ENCODE results near the gene NOS2.
"Not testable (repeated sequence)": the region's sequence is repeated elsewhere in the genome, so short reads cannot be mapped to it uniquely, and the experiment has no call there.

NOS2 gene

GRCh38 chr17:27771586-27771985, 28.7 kb downstream of the NOS2 start:
- no peak overlapping the region for H3K27ac ChIP-seq (ENCODE audit: low read depth in 2 of 2, low read length in 2 of 2)
- H3K36me3 ChIP-seq (ENCODE audit: control insufficient read depth in 2 of 2, insufficient read depth in 2 of 2, low read length in 2 of 2), result no peaks in the 10 kb centered on the region
- no peaks in the 10 kb centered on the region for H3K4me1 ChIP-seq (ENCODE audit: control insufficient read depth in 2 of 2, insufficient read depth in 2 of 2, low read length in 2 of 2)
- H3K9ac ChIP-seq (ENCODE audit: low read depth in 1 of 2, low read length in 2 of 2), result no peak overlapping the region
- H3K4me3 ChIP-seq (ENCODE audit: low read length in 2 of 2), result no peak overlapping the region
- no peaks in the 10 kb centered on the region for H3K9me3 ChIP-seq (ENCODE audit: control insufficient read depth in 2 of 2, low read length in 2 of 2)
- no peaks in the 10 kb centered on the region for H3K27me3 ChIP-seq (ENCODE audit: control insufficient read depth in 2 of 2, insufficient read depth in 2 of 2, low read length in 2 of 2)

- H3K4me3 ChIP-seq (ENCODE audit: low read length in 2 of 2), result no peak overlapping the region
- H3K4me1 ChIP-seq (ENCODE audit: control insufficient read depth in 2 of 2, insufficient read depth in 2 of 2, low read length in 2 of 2), result no peaks in the 10 kb centered on the region
- no peak overlapping the region for H3K9ac ChIP-seq (ENCODE audit: low read depth in 1 of 2, low read length in 2 of 2)
- H3K27ac ChIP-seq (ENCODE audit: low read depth in 2 of 2, low read length in 2 of 2), result no peak overlapping the region
- no peaks in the 10 kb centered on the region for H3K27me3 ChIP-seq (ENCODE audit: control insufficient read depth in 2 of 2, insufficient read depth in 2 of 2, low read length in 2 of 2)
- no peaks in the 10 kb centered on the region for H3K9me3 ChIP-seq (ENCODE audit: control insufficient read depth in 2 of 2, low read length in 2 of 2)
- H3K36me3 ChIP-seq (ENCODE audit: control insufficient read depth in 2 of 2, insufficient read depth in 2 of 2, low read length in 2 of 2), result no peaks in the 10 kb centered on the region
These were observed 29.5 kb downstream of the NOS2 start for GRCh38 chr17:27770877-27771276.

GRCh38 chr17:27768858-27769410, 31.4 kb downstream of the NOS2 start:
- Histone ChIP-seq H3K27me3 (ENCODE audit: control insufficient read depth in 2 of 2, insufficient read depth in 2 of 2, low read length in 2 of 2) (no peaks in the 10 kb centered on the region), H3K4me3 (ENCODE audit: low read length in 2 of 2) (no peak overlapping the region), H3K36me3 (ENCODE audit: control insufficient read depth in 2 of 2, insufficient read depth in 2 of 2, low read length in 2 of 2) (no peaks in the 10 kb centered on the region), H3K9me3 (ENCODE audit: control insufficient read depth in 2 of 2, low read length in 2 of 2) (no peaks in the 10 kb centered on the region), H3K4me1 (ENCODE audit: control insufficient read depth in 2 of 2, insufficient read depth in 2 of 2, low read length in 2 of 2) (no peaks in the 10 kb centered on the region), H3K9ac (ENCODE audit: low read depth in 1 of 2, low read length in 2 of 2) (no peak overlapping the region), H3K27ac (ENCODE audit: low read depth in 2 of 2, low read length in 2 of 2) (no peak overlapping the region)

GRCh38 chr17:27766438-27766837, 33.9 kb downstream of the NOS2 start:
- H3K4me1 ChIP-seq (ENCODE audit: control insufficient read depth in 2 of 2, insufficient read depth in 2 of 2, low read length in 2 of 2), result no peaks in the 10 kb centered on the region
- no peaks in the 10 kb centered on the region for H3K9me3 ChIP-seq (ENCODE audit: control insufficient read depth in 2 of 2, low read length in 2 of 2)
- no peaks in the 10 kb centered on the region for H3K27me3 ChIP-seq (ENCODE audit: control insufficient read depth in 2 of 2, insufficient read depth in 2 of 2, low read length in 2 of 2)
- no peak overlapping the region for H3K9ac ChIP-seq (ENCODE audit: low read depth in 1 of 2, low read length in 2 of 2)
- H3K36me3 ChIP-seq (ENCODE audit: control insufficient read depth in 2 of 2, insufficient read depth in 2 of 2, low read length in 2 of 2), result peaks cover 0 to 6% of the 10 kb centered on the region in 2 donors
- no peak overlapping the region for H3K4me3 ChIP-seq (ENCODE audit: low read length in 2 of 2)
- H3K27ac ChIP-seq (ENCODE audit: low read depth in 2 of 2, low read length in 2 of 2), result no peak overlapping the region

- no peaks in the 10 kb centered on the region for H3K4me1 ChIP-seq (ENCODE audit: control insufficient read depth in 2 of 2, insufficient read depth in 2 of 2, low read length in 2 of 2)
- H3K9ac ChIP-seq (ENCODE audit: low read depth in 1 of 2, low read length in 2 of 2), result no peak overlapping the region
- H3K27me3 ChIP-seq (ENCODE audit: control insufficient read depth in 2 of 2, insufficient read depth in 2 of 2, low read length in 2 of 2), result no peaks in the 10 kb centered on the region
- H3K9me3 ChIP-seq (ENCODE audit: control insufficient read depth in 2 of 2, low read length in 2 of 2), result no peaks in the 10 kb centered on the region
- H3K4me3 ChIP-seq (ENCODE audit: low read length in 2 of 2), result no peak overlapping the region
- H3K36me3 ChIP-seq (ENCODE audit: control insufficient read depth in 2 of 2, insufficient read depth in 2 of 2, low read length in 2 of 2), result peaks cover 0 to 6% of the 10 kb centered on the region in 2 donors
- H3K27ac ChIP-seq (ENCODE audit: low read depth in 2 of 2, low read length in 2 of 2), result no peak overlapping the region
These were observed 35.0 kb downstream of the NOS2 start for GRCh38 chr17:27765353-27765752.

- no peak overlapping the region for H3K27ac ChIP-seq (ENCODE audit: low read depth in 2 of 2, low read length in 2 of 2)
- H3K4me1 ChIP-seq (ENCODE audit: control insufficient read depth in 2 of 2, insufficient read depth in 2 of 2, low read length in 2 of 2), result no peaks in the 10 kb centered on the region
- no peaks in the 10 kb centered on the region for H3K27me3 ChIP-seq (ENCODE audit: control insufficient read depth in 2 of 2, insufficient read depth in 2 of 2, low read length in 2 of 2)
- H3K9ac ChIP-seq (ENCODE audit: low read depth in 1 of 2, low read length in 2 of 2), result no peak overlapping the region
- H3K4me3 ChIP-seq (ENCODE audit: low read length in 2 of 2), result no peak overlapping the region
- H3K36me3 ChIP-seq (ENCODE audit: control insufficient read depth in 2 of 2, insufficient read depth in 2 of 2, low read length in 2 of 2), result peaks cover 0 to 6% of the 10 kb centered on the region in 2 donors
- no peaks in the 10 kb centered on the region for H3K9me3 ChIP-seq (ENCODE audit: control insufficient read depth in 2 of 2, low read length in 2 of 2)
These were observed 35.7 kb downstream of the NOS2 start for GRCh38 chr17:27764589-27764988.

- Histone ChIP-seq H3K9me3 (ENCODE audit: control insufficient read depth in 2 of 2, low read length in 2 of 2) (no peaks in the 10 kb centered on the region), H3K27ac (ENCODE audit: low read depth in 2 of 2, low read length in 2 of 2) (no peak overlapping the region), H3K4me1 (ENCODE audit: control insufficient read depth in 2 of 2, insufficient read depth in 2 of 2, low read length in 2 of 2) (no peaks in the 10 kb centered on the region), H3K27me3 (ENCODE audit: control insufficient read depth in 2 of 2, insufficient read depth in 2 of 2, low read length in 2 of 2) (no peaks in the 10 kb centered on the region), H3K4me3 (ENCODE audit: low read length in 2 of 2) (no peak overlapping the region), H3K9ac (ENCODE audit: low read depth in 1 of 2, low read length in 2 of 2) (no peak overlapping the region), H3K36me3 (ENCODE audit: control insufficient read depth in 2 of 2, insufficient read depth in 2 of 2, low read length in 2 of 2) (peaks cover 0 to 6% of the 10 kb centered on the region in 2 donors)
These were observed 37.6 kb downstream of the NOS2 start for GRCh38 chr17:27762527-27763305.

GRCh38 chr17:27760931-27761330, 39.4 kb downstream of the NOS2 start:
- not testable (repeated sequence) for H3K27ac ChIP-seq (ENCODE audit: low read depth in 2 of 2, low read length in 2 of 2); H3K4me1 ChIP-seq (ENCODE audit: control insufficient read depth in 2 of 2, insufficient read depth in 2 of 2, low read length in 2 of 2); H3K9me3 ChIP-seq (ENCODE audit: control insufficient read depth in 2 of 2, low read length in 2 of 2)

GRCh38 chr17:27760069-27760885, 40.1 kb downstream of the NOS2 start:
- Histone ChIP-seq H3K27me3 (ENCODE audit: control insufficient read depth in 2 of 2, insufficient read depth in 2 of 2, low read length in 2 of 2) (no peaks in the 10 kb centered on the region), H3K9ac (ENCODE audit: low read depth in 1 of 2, low read length in 2 of 2) (no peak overlapping the region), H3K9me3 (ENCODE audit: control insufficient read depth in 2 of 2, low read length in 2 of 2) (no peaks in the 10 kb centered on the region), H3K4me3 (ENCODE audit: low read length in 2 of 2) (no peak overlapping the region), H3K27ac (ENCODE audit: low read depth in 2 of 2, low read length in 2 of 2) (no peak overlapping the region), H3K4me1 (ENCODE audit: control insufficient read depth in 2 of 2, insufficient read depth in 2 of 2, low read length in 2 of 2) (no peaks in the 10 kb centered on the region), H3K36me3 (ENCODE audit: control insufficient read depth in 2 of 2, insufficient read depth in 2 of 2, low read length in 2 of 2) (peaks cover 0 to 6% of the 10 kb centered on the region in 2 donors)

More at GRCh38 chr17:27760931-27761330, 39.4 kb downstream of the NOS2 start:
- H3K27me3 ChIP-seq (ENCODE audit: control insufficient read depth in 2 of 2, insufficient read depth in 2 of 2, low read length in 2 of 2); H3K4me3 ChIP-seq (ENCODE audit: low read length in 2 of 2); H3K9ac ChIP-seq (ENCODE audit: low read depth in 1 of 2, low read length in 2 of 2); H3K36me3 ChIP-seq (ENCODE audit: control insufficient read depth in 2 of 2, insufficient read depth in 2 of 2, low read length in 2 of 2): not testable (repeated sequence)

GRCh38 chr17:27759528-27759927, 40.8 kb downstream of the NOS2 start:
- Histone ChIP-seq H3K4me1 (ENCODE audit: control insufficient read depth in 2 of 2, insufficient read depth in 2 of 2, low read length in 2 of 2) (no peaks in the 10 kb centered on the region), H3K4me3 (ENCODE audit: low read length in 2 of 2) (no peak overlapping the region), H3K27me3 (ENCODE audit: control insufficient read depth in 2 of 2, insufficient read depth in 2 of 2, low read length in 2 of 2) (no peaks in the 10 kb centered on the region), H3K9me3 (ENCODE audit: control insufficient read depth in 2 of 2, low read length in 2 of 2) (no peaks in the 10 kb centered on the region), H3K9ac (ENCODE audit: low read depth in 1 of 2, low read length in 2 of 2) (no peak overlapping the region), H3K36me3 (ENCODE audit: control insufficient read depth in 2 of 2, insufficient read depth in 2 of 2, low read length in 2 of 2) (peaks cover 0 to 6% of the 10 kb centered on the region in 2 donors), H3K27ac (ENCODE audit: low read depth in 2 of 2, low read length in 2 of 2) (no peak overlapping the region)
